ENCODE measurements around the gene EBI3.

DNA sequence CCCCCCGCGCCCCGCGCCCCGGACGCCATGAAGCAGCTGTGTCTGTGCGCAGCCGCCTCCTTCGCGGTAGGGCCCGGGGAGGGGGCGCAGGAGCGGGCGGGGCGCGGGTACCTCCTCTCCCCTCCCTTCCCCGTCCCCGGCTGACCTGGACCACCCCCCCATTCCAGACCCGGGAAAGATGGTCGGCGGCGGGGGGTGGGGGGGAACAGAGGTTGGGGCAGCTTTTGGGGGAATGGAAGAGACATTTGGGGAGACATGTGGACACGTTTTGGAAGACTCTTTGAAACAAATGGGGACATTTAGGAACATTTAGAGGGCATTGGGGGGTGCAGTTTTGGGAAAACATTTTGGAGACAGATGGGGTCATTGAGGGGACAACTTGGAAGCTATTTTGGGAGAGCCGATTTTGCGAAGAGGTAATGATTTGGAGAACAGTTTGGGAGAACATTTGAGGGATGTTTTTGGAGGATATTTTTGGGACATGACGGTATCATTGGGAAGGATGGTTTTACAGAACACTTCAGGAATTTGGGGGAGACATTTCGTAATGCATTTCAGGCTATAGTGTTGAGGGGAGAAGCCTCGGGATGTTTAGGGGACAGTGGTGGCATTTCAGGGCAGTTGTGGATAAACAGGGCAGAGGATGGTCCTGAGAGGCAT, 30.7 kb upstream of the EBI3 start:
- TF ChIP-seq, protein P1, sequence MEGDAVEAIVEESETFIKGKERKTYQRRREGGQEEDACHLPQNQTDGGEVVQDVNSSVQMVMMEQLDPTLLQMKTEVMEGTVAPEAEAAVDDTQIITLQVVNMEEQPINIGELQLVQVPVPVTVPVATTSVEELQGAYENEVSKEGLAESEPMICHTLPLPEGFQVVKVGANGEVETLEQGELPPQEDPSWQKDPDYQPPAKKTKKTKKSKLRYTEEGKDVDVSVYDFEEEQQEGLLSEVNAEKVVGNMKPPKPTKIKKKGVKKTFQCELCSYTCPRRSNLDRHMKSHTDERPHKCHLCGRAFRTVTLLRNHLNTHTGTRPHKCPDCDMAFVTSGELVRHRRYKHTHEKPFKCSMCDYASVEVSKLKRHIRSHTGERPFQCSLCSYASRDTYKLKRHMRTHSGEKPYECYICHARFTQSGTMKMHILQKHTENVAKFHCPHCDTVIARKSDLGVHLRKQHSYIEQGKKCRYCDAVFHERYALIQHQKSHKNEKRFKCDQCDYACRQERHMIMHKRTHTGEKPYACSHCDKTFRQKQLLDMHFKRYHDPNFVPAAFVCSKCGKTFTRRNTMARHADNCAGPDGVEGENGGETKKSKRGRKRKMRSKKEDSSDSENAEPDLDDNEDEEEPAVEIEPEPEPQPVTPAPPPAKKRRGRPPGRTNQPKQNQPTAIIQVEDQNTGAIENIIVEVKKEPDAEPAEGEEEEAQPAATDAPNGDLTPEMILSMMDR (IDR thresholded peaks at IDR 0.05 in 4 of 5, conservative IDR thresholded peaks at IDR 0.05 in 1 of 5): no peak
- no peak for TF ChIP-seq POLR2A (IDR thresholded peaks at IDR 0.05)
